NCI-H2196 (cell line): ENCODE measurements around the gene GP2.

Source experiments
- DNase-seq: peaks from one replicate; lab custom pipeline; 2025; ENCODE audit not compliant: unreplicated experiment; lab: John Stamatoyannopoulos, UW

Gene GP2

DNA sequence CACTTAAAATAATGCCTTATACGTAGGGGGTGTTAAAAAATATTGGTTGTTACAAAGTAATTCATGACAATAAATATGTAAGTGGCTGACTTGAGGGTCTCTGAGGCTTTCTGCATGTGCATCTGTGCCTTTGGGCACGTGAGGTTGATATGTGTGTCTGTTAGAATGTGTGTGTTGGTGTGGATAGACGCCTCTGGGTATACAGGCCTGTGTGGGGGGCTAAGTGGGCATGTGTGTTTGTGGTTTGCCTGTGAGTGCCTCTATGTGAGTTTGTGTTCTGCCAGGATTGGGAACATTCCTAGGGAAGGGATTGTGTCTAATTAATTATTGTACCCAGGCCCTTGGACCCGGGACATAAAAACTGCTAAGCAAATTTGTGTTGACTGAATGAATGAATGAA is 19.0 kb downstream of the GP2 start:
- no peak for DNase-seq

DNA sequence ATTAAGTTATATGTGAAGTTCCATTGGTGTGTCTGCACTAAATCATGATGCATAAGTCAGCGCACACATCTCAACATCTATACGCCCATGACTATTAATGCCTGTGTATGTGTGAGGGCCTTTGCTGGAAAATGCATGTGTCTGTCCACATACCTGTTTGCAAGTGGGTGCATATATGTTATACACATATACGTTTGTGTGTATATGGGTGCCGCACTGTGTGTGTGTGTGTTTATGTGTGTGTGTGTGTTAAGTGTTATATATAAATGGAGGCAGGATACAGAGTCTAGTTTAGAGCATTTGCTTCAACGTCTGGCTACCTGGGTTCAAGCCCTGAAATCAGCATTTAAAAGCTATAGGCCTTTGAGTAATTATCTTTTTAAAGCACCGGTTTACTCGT is 19.5 kb downstream of the GP2 start:
- no peak for DNase-seq

DNA sequence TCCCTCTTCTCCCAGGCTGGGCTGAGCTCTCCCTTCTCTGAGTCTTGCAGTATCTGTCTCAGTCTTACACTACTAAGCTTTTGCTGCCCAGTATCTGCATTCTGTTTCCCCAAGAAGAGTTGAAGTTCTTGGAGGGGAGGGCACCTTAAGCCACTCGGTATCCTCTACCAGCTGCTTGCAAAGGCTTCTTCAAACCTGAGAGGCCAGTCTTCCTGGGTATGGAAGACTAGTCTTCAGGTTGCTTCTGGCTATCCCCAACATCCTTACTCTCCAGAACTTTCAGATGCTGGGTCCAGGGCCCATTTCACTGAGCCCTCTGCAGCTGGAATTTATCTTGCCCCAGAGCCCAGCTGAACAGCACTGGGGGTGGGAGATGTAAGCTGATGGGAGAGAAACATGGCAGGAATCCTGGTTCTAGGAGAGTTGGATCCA is 20.1 kb downstream of the GP2 start:
- no peak for DNase-seq

DNA sequence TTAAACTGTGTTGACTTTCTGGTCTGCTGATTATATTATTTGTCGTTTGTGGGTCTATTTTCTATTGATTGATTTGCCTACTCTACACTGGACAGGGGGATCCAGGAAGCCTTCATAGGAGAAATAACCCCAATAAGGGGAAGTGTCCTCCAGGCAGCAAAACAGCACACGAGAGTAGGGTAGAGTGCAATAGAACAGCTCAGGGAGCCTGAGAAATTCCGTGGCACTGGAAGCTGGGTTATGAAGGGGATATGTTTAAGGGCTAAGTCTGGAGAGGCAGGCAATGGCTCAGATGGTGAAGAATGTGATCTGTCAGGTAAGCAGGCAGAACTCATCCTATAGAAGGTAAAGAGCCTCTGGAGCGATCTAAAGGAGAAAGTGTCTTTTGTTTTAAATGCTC is 20.9 kb downstream of the GP2 start:
- no peak for DNase-seq

DNA sequence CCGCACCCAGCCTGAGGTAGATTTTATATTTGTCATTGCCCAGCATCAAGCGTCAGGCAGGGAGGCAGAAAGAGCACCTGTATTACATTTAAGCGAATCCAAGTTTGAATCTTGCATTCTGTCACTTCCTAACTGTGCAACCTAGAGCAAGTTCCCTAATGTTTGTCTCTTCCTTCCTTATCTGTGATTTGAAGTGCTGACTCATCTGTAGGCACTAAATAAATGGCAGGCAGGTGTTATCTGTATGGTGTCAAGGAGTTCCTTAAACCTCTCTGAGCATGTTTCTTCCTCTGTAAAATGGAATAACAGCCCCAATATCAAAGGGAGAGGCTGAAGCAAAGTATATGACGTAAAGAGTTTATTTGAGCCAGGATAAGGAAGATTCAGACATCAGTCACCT is 24.3 kb downstream of the GP2 start:
- no peak for DNase-seq

DNA sequence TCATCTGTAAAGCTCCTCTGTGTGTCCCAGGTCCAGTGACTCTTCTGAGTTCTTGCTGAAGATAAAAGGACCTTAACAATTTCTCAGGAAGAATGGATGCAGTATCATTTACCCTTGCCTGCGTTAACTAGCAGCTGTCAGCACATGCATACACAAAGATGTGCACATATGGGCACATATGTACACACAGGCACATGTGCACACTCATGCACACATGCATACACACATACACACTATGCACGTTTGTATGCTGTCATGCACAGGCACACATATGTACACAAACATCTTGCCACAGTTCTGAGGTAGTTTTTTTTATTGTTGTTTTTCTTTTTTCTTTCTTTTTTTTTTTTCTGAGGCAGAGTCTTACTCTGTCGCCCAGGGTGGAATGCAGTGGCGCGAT is 24.9 kb downstream of the GP2 start:
- no peak for DNase-seq

DNA sequence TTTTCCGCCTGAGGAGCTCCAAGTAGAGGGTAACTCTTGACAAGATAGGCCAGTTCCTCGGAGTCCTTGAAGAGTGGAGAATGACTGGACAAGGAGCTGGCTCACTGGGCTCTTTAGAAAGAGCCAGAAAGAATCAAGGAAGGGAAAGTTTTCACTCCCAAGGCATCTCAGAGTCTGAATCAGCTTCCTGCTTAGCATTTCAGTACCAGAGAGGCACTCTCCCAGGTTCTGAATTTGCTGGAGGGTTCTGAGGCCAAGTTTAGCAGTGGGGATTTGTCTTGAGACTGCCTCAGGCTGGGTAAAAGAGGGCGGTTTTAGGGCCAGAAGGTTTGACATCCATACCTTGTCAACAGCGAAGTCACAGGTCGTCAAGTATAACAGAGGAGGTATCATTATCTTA is 25.5 kb downstream of the GP2 start:
- DNase-seq, result no peak

DNA sequence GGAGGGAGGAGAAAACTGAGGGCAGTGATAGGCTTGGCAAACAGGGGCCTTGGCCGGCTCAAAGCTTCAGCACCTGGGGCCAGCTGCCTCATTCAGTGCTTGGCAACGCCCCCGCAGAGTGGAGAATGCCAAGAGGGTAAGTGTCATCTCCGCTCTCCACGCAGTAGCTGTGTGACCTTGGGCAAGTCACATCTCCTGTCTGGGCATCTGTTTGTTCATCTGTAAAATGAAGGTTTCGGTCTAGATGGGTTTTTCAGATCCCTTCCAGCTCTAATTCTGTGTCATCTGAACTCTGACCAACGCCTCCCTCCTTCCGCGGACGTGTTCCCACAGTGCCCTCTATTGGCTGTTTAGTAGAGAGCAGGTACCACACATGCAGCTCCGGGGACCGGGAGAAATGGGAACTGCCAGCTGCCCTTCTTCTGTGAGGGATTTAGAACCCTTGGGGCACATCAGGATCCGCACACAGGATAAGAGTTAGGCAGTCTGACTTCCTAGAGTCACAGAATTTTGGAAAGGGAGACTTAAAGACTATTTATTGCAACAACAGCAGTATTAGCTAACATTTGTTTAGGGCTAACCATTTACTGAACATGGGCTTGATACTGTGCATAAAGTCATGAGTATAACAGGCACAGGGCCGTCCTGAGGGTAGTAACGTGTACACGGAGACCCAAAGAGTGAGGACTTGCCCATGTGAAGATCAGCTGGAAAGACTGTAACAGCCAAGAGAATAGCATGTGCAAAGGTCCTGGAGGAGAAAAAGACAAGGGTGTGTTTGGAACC is 26.8 kb downstream of the GP2 start:
- peak; percentile 82 for DNase-seq

DNA sequence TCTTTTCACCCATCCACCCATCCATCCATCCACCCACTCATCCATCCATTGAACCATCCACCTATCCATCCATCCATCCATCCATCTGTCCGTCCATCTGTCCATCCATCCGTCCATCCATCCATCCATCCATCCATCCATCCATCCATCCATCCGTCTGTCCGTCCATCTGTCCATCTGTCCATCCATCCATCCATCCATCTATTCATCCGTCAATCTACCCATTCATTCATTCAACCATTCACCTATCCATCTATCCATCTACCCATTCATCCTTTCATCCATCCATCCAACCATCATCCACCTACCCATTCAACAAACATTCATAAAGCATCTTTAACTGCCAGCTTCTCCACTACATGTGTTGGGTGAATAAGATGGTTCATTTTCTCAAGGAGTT is 28.9 kb downstream of the GP2 start:
- no peak for DNase-seq

DNA sequence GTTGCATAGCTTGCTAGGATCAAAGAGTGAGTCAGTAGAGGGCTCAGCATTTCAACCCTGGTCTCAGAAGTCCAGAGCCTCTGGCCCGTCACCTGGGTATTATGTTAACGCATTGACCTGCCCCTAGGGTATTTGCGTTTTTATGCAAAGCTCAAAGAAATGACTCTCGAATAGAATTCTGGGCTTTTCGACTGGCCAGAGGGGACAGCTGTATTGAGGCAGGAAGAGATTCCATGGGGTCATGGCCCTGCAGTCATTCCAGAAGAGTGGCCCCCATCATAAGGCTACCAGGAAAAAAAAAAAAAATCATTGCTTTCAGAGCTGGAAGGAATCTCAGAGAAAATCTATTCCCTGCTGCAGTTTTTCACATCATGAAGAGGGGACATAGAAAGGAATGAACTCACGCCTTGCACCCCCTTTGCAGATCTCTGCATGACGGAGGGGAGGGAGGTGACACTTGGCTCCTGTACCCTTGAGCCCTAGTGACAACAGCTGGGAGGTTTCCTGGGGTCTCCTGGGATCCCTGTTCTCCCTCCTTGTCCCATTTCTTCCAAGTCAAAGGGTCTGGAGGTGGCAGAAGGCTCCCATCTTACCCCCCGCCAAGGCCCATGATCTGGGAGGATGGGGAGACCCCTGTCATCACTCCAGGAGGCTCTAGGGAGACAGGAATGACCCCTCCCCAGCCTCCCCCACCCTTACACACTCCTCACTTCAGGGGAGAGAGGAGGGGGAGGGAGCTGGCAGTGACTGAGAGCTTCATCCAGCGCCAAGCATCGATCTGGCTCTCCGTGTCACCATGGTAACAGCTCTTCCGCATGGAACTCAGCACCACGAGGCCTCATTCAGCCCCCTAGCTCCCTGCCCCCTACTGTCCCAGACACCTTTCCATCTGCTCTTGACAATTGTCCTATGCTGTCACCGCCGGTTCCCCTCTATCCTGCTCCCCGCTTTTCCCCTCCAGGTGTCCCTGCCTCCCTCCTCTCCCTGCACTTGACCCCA is 35.8 kb downstream of the GP2 start:
- DNase-seq, result no peak

DNA sequence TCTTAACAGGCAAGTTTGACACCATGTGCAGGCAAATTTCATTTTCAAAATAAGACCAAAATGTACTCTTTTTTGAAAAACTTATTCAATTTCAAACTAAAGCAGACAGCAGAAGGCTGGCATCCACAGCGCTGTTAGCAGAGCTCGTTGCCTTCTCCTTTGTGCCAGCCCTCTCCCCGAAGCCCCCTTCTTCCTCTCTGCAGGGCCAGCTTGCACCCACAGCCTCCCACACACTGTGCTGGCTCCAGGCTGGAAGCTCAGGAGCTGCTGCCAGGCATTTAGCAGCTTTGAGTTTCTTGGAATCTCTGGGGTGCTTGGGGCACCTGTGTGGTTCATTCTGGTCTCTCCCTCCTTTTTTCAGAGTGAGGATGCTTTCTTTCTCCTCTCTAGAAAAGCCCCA is 37.7 kb downstream of the GP2 start:
- DNase-seq, result no peak

DNA sequence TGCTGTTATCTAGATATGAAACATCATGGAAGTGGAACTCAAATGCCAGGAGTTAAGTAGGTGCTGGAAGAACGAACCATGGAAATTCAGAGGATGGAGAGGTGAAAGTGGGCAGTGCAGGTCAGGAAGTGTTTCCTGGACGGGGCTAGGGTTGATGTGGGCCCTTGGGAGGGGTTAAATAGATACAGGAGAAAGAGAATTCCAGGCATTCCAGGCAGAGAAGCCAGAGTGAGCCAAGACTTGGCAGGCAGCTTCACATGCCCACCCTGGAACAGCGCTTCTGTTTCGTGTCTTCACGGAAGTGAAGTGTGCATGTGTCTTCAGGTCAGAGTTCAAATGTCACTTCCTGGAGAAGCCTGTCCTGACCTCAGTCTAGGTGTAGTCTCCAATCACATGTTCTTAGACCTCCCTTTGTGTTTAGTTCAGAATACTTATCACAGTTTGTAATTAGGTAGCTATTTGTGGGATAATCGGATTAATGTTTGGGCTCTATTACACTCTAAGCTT is 41.3 kb downstream of the GP2 start:
- no peak for DNase-seq

DNA sequence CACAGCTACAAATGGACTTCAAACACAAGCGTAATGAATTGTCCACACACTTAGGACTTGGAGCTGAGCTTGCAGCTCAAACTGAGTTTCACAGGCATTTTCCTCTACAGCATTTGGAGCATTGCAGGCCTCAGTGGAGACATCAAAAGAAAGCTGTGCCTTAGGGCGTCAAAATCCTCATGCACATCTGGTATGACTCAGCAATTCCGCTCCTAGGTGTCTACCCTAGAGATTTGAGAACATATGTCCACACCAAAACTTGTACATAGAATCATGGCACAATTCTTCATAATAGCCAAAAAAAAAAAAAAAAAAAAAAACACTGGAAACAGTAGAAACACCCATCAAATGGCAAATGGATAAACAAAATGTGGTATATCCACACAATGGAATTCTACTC is 47.1 kb downstream of the GP2 start:
- DNase-seq, result no peak

DNA sequence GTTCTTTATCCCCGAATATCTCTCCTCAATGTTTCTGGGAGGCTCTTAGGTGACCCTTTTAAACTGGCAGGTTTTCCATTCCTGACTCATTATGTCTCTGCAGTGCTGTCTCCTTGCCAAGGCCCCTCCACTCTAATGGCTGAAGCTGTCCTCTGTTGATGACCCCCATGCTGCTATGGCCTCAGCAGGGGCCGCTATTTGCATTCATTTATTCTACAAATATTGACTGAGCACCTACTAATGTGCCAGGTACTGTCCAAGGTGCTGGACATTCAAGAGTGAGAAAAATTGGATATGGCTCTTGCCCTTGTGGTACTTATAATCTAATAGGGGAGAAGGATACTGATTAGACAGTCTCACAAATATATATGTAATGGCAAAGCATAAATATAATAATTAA is 55.4 kb downstream of the GP2 start:
- DNase-seq, result no peak

DNA sequence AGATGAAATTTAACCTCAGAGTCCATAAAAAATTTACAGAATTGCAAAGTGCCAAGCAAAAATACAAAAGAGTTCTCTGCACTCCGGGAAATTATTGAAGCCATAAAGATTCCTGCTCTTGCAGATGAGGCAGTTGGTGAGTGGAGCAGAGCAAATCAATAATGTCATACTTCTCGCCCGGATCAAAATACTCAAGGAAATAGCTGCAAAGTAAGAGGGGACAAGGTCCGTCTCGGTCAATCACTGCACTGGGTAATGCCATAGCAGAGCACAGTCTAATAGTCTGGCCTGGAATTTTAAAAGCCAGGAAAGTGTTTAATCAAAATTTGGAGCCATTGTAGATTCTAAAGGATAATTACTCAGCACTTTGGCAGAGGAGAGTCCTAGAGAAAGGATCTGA is 58.9 kb downstream of the GP2 start:
- DNase-seq, result no peak

DNA sequence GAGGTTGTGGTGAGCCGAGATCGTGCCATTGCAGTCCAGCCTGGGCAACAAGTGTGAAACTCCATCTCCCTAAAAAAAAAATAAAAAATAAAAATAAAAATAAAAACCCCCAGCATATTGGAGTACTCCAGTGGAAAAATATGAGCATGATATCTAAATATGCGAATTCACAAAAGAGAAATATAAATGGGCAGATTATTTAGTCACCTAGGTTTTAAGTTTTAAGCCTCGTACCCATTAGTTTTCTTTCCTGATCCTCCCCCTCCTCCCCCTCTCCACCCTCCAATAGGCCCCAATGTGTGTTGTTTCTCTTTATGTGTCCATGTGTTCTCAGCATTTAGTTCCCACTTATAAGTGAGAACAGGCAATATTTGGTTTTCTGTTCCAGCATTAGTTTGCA is 62.3 kb downstream of the GP2 start:
- DNase-seq, result no peak

DNA sequence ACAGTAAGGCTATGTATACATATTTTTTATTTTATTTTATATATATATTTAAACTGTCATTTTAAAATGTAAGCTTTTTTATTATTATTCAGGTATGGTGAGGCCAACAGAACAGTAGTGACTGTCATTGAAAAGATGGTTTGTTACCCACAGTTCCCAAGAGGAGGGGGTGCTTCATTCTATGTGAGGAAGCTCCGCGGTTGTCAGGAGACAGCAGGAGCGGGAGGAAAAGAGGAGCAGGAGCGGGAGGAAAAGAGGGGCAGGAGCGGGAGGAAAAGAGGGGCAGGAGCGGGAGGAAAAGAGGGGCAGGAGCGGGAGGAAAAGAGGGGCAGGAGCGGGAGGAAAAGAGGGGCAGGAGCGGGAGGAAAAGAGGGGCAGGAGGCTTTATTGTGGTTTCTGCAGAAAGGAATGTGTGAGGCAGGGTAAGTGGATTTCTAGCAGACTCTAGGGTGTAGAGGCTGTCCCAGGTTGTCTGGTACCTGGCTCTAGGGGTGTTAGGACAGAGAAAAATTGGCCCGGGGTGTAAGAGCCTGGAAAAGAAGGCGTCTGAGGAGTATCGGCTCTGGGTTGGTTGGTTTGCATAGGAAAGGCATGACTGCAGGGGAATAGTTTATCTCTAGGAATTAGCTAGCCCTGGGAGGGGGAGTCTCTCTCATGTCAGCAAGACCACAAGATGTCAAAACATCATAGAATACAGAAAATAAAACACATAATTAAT is 64.0 kb downstream of the GP2 start:
- DNase-seq, result no peak

DNA sequence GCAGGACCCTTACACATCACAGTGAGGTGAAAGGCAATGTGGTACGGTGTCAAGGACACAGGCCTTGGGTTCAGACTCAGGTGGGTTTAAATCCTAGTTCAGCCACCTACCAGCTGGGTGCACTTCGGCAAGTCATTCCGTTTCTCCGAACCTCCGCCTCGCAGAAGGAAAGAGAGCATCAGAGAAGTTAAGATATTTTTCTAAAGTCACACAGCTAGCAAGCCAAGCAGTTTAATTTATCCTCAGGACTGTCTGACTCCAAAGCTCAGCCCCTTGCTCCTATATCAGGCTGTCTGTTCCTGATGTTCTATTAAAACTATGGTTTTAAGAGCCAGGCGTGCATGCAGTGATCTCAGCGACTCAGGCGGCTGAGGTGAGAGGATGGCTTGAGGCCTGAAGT is 65.1 kb downstream of the GP2 start:
- no peak for DNase-seq

DNA sequence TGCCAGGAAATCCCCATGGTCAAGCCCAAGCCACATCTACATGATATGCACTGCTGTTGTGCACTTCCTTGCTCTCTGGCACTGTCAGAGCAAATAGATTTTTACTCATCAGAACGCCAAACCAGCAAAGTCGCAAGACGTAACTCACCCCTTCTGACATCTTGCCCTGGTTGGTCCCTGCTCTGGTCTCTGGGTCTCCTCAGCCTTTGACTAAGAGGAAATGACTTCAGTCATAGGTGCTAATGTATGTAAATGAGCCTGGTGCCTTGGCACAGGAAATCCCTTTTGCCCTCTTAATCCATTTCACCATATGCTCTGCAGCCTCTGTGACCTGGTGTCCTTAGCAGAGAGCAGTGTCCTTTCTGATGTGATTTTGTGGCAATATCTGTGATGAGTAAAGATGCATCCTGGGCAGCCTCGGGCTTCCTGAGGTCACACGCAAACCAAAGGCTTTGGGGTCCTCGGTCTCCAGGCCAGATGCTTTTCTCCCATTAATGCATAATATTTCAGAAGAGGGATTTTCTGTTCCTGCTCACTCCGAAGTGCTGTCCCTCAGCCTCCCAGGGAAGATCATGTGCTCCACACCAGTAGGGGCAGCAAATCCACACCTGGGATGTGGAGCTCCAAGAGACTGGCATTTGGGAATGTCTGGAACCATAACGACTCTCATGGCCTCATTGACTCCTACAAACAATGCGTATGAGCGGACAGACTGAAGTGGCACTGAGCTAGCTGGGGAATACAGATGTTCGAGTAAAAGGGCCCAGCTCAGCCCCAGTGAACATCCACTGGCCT is 66.9 kb downstream of the GP2 start:
- DNase-seq, result no peak
